GM23248 (cell line): ENCODE measurements around the gene ZMIZ1. TPM values are rescaled to one million over a fixed set of nuclear protein-coding genes. Genes with fewer than 3 reads are reported as not detected.

Source experiments
- DNase-seq: peaks from one replicate; pipeline ENCODE4 v3.0.0-alpha.2; 2015
- H2AFZ ChIP-seq: fragments of 200-600 bp; sonication (generic); 2 replicates; pipeline ENCODE4 v1.6.1; 2016; ENCODE audit warnings: antibody characterized with exemption
- H3F3A ChIP-seq: fragments of 200-600 bp; sonication (generic); 2 replicates; pipeline ENCODE4 v1.6.1; 2016; ENCODE audit warnings: mild to moderate bottlenecking, antibody characterized with exemption, mixed run types; ENCODE audit not compliant: insufficient read depth
- H3K27ac ChIP-seq: fragments of 200-600 bp; sonication (generic); 2 replicates; pipeline ENCODE4 v1.5.1; 2016; ENCODE audit warnings: mild to moderate bottlenecking
- H3K27me3 ChIP-seq: fragments of 200-600 bp; sonication (generic); replicated peaks from 2 replicates; pipeline ENCODE4 v1.6.1; 2016; ENCODE audit warnings: mild to moderate bottlenecking; ENCODE audit not compliant: insufficient read depth
- H3K36me3 ChIP-seq: fragments of 200-600 bp; sonication (generic); 2 replicates; pipeline ENCODE4 v1.6.1; 2016; ENCODE audit warnings: low read depth, mild to moderate bottlenecking
- H3K4me1 ChIP-seq: fragments of 200-600 bp; sonication (generic); 2 replicates; pipeline ENCODE4 v1.6.1; 2016; ENCODE audit warnings: mild to moderate bottlenecking; ENCODE audit not compliant: insufficient read depth
- H3K4me2 ChIP-seq: fragments of 200-600 bp; sonication (generic); one replicate; pipeline ENCODE4 v1.6.1; 2016; ENCODE audit warnings: mild to moderate bottlenecking; ENCODE audit not compliant: unreplicated experiment
- H3K4me3 ChIP-seq: fragments of 200-600 bp; sonication (generic); 2 replicates; pipeline ENCODE4 v1.5.1; 2016; ENCODE audit warnings: mild to moderate bottlenecking
- H3K79me2 ChIP-seq: fragments of 200-600 bp; sonication (generic); 2 replicates; pipeline ENCODE4 v1.6.1; 2016; ENCODE audit warnings: mild to moderate bottlenecking; ENCODE audit not compliant: insufficient read depth
- H3K9ac ChIP-seq: fragments of 200-600 bp; sonication (generic); 2 replicates; pipeline ENCODE4 v1.6.1; 2016; ENCODE audit warnings: mild to moderate bottlenecking
- H3K9me2 ChIP-seq: fragments of 200-600 bp; sonication (generic); 2 replicates; pipeline ENCODE4 v1.6.1; 2016; ENCODE audit warnings: mixed run types, mild to moderate bottlenecking, moderate library complexity; ENCODE audit not compliant: insufficient read depth
- H3K9me3 ChIP-seq: fragments of 200-600 bp; sonication (generic); one replicate; pipeline ENCODE4 v1.6.1; 2017; ENCODE audit warnings: low read depth
- H4K20me1 ChIP-seq: fragments of 200-600 bp; sonication (generic); 2 replicates; pipeline ENCODE4 v1.6.0; 2016; ENCODE audit not compliant: insufficient read depth
- EZH2 ChIP-seq: fragments of 200-600 bp; sonication (generic); IDR thresholded peaks from 2 replicates; pipeline ENCODE4 v1.6.1; 2018; ENCODE audit warnings: antibody characterized with exemption, mild to moderate bottlenecking; ENCODE audit not compliant: insufficient read depth, poor library complexity, severe bottlenecking
- EZH2phosphoT487 ChIP-seq: fragments of 200-600 bp; sonication (generic); IDR thresholded peaks from 2 replicates; pipeline ENCODE4 v1.6.1; 2018; ENCODE audit warnings: antibody characterized with exemption, moderate library complexity, mild to moderate bottlenecking, low read depth; ENCODE audit not compliant: insufficient read depth
- WGBS, 2 experiments: methylation state at CpG; one replicate each; pipeline ENCODE4 v1.1.6; 2015 to 2017; ENCODE audit warnings: low lambda C conversion rate in 2 of 2, low coverage in 1 of 2; ENCODE audit errors: missing lambda C conversion rate in 2 of 2; 5-methylcytosine and 5-hydroxymethylcytosine counted together
- in situ Hi-C: fragments of 300-500 bp; cut with MboI; formaldehyde crosslinking; loops from 2 replicates; pipeline ENCODE4 v1.15.0; 2020
- polyA plus RNA-seq: library from polyadenylated mRNA; unstranded; fragments of >200 nt; fragmentation: Nextera tagmentation; extraction: Ambion mirVana; gene quantifications from 2 replicates; pipeline ENCODE4 v1.2.1, GENCODE V29; 2016
- total RNA-seq: library from RNA; depleted of rRNA; stranded (reverse); fragments of >200 nt; shearing (Covaris generic); gene quantifications from 2 replicates; pipeline ENCODE4 v1.2.3, GENCODE V29; 2014; rRNA removed

Gene ZMIZ1
- total RNA-seq (26.6 and 28.4 TPM in 2 replicates), polyA plus RNA-seq (20.9 and 21.9 TPM in 2 replicates)

- H3K27me3 ChIP-seq = no peaks in the 10 kb centered on the region
- TF ChIP-seq EZH2phosphoT487 (no peak), EZH2 (no peak)
- peak within 1 kb of the TSS; percentile 87 for H3K4me2 ChIP-seq
- H3K4me1 ChIP-seq = peaks cover 19% of the 10 kb centered on the region
- no peaks in the 10 kb centered on the region for H3K36me3 ChIP-seq
- H2AFZ ChIP-seq = peak within 1 kb of the TSS; percentile 90
- H3K4me3 ChIP-seq = peak within 1 kb of the TSS; percentile 99
- no peaks in the 10 kb centered on the region for H4K20me1 ChIP-seq
- H3K9ac ChIP-seq = peak within 1 kb of the TSS; percentile 98
- H3K27ac ChIP-seq = peak within 1 kb of the TSS; percentile 92
- H3K9me2 ChIP-seq = no peaks in the 10 kb centered on the region
- H3F3A ChIP-seq = peaks cover 11% of the 10 kb centered on the region
- WGBS, 2 experiments = 0 to 1% methylated on average over 66 to 89 of the region's 92 CpGs
- H3K79me2 ChIP-seq = peaks cover 43% of the 10 kb centered on the region
- in situ Hi-C loops = no loop called here
- DNase-seq = peak; percentile 98
- H3K9me3 ChIP-seq = no peaks in the 10 kb centered on the region
Measured at GRCh38 chr10:79068562-79069324, at the start of gene ZMIZ1. ZMIZ1 (plus strand) TSS chr10:79068966; CDS start chr10:79201633, 132,667 bp downstream.

GRCh38 chr10:79019441-79020014 lies 49.2 kb upstream of the ZMIZ1 start:
- Histone ChIP-seq H3K4me3 (no peak overlapping the region), H3K27ac (no peak overlapping the region), H3K27me3 (no peaks in the 10 kb centered on the region), H3K79me2 (no peaks in the 10 kb centered on the region), H3K4me1 (no peaks in the 10 kb centered on the region), H3K9ac (no peak overlapping the region), H3K4me2 (no peak overlapping the region), H3K36me3 (no peaks in the 10 kb centered on the region), H3K9me3 (no peaks in the 10 kb centered on the region), H4K20me1 (no peaks in the 10 kb centered on the region), H3F3A (no peaks in the 10 kb centered on the region), H3K9me2 (no peaks in the 10 kb centered on the region), H2AFZ (no peak overlapping the region)
- 80 to 82% methylated on average over 5 of the region's 5 CpGs for WGBS, 2 experiments
- TF ChIP-seq EZH2 (no peak), EZH2phosphoT487 (no peak)
- DNase-seq = no peak
- in situ Hi-C loops = no loop called here

GRCh38 chr10:79020015-79020491 lies 48.7 kb upstream of the ZMIZ1 start:
- no peak overlapping the region for H3K27ac ChIP-seq
- no peaks in the 10 kb centered on the region for H4K20me1 ChIP-seq
- no peak overlapping the region for H3K9ac ChIP-seq
- no peaks in the 10 kb centered on the region for H3K79me2 ChIP-seq
- no peaks in the 10 kb centered on the region for H3K4me1 ChIP-seq
- H3K4me2 ChIP-seq = no peak overlapping the region
- in situ Hi-C loops = no loop called here
- H3K36me3 ChIP-seq = no peaks in the 10 kb centered on the region
- WGBS, 2 experiments = 69 to 81% methylated on average over 5 of the region's 5 CpGs
- no peaks in the 10 kb centered on the region for H3K27me3 ChIP-seq
- no peaks in the 10 kb centered on the region for H3K9me2 ChIP-seq
- no peaks in the 10 kb centered on the region for H3F3A ChIP-seq
- no peak overlapping the region for H3K4me3 ChIP-seq
- no peaks in the 10 kb centered on the region for H3K9me3 ChIP-seq
- H2AFZ ChIP-seq = no peak overlapping the region
- DNase-seq = peak; percentile 59
- TF ChIP-seq EZH2phosphoT487 (no peak), EZH2 (no peak)

GRCh38 chr10:79020605-79021004 lies 48.2 kb upstream of the ZMIZ1 start:
- Histone ChIP-seq H3K9ac (no peak overlapping the region), H3K4me1 (no peaks in the 10 kb centered on the region), H3K4me2 (no peak overlapping the region), H3K27ac (no peak overlapping the region), H3F3A (no peaks in the 10 kb centered on the region), H3K9me2 (no peaks in the 10 kb centered on the region), H3K4me3 (no peak overlapping the region), H3K36me3 (no peaks in the 10 kb centered on the region), H3K79me2 (no peaks in the 10 kb centered on the region), H2AFZ (no peak overlapping the region), H4K20me1 (no peaks in the 10 kb centered on the region), H3K9me3 (no peaks in the 10 kb centered on the region), H3K27me3 (no peaks in the 10 kb centered on the region)
- no peak for DNase-seq
- in situ Hi-C loops = no loop called here
- 94 to 97% methylated on average over 6 of the region's 6 CpGs for WGBS, 2 experiments
- TF ChIP-seq EZH2phosphoT487 = no peak
- TF ChIP-seq EZH2 = no peak
